GM21367 (cell line): Measurements from ENCODE around the gene SLC48A1.

Source experiments
- ATAC-seq: cut with Tn5 transposase; IDR thresholded peaks from one replicate; pipeline ENCODE4 v1.9.1; 2021; ENCODE audit not compliant: unreplicated experiment

The SLC48A1 gene

GRCh38 chr12:47757840-47758583 lies 15.0 kb upstream of the SLC48A1 start:
- no peak for ATAC-seq

DNA sequence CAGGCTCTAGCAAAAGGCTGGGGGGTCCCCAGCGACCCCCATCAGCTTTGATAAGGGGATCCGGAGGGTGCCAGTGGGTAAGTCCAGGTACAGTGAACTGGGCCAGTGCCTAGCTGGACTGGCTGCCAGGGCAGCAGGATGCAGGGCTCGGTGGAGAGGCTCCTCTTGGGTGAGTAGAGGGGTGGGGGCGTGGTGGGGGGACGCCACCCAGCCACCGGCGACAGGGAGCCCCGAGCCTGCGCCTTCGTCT lies 14.5 kb upstream of the SLC48A1 start:
- ATAC-seq: no peak

DNA sequence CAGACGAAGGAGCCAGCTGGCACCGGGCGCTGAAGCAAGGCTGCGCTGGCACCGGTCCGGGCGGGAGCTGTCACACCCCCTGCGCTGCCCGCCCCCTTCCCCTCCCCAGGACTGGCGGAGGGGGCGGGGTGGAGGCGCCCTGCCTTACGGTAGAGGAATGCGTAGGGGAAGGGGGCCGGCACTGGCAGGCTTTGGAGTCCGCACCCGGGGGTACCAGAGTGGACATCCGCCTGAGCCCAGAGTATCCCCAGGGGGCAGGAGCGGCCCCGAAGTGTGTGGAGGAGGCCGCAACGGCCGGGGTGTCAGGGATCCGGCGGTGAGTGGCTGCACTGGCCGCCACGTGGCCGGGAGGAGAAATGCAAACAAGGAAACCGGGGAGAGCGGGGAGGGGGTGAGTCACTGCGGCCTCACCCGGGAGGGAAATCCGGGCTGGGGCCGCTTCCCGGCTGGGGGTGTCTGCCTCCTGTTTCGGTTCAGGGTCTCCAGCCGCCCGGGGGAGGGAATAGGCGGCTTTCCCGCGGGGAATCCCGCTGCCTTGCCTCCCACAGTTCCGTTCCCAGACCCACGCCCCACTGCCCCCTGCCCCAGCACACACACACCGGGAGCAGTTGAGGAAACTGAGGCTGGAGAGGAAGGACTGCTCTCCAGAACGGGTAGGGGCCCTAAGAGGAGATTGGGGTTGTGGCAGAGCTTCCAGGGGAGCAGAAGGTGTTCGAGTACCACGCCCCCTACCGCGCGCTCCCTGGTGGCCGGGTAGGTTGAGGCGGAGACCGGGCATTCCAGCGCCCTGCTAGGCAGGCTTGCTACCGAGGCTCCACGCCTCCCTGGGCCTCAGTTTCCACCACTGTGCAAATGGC lies 14.0 kb upstream of the SLC48A1 start, which contains the start of gene RAPGEF3:
Gene RAPGEF3, minus strand, starts transcription at position 47 of the 857 bp plus-strand sequence. CDS start 324 bp downstream, outside the sequence.
- no peak for ATAC-seq

DNA sequence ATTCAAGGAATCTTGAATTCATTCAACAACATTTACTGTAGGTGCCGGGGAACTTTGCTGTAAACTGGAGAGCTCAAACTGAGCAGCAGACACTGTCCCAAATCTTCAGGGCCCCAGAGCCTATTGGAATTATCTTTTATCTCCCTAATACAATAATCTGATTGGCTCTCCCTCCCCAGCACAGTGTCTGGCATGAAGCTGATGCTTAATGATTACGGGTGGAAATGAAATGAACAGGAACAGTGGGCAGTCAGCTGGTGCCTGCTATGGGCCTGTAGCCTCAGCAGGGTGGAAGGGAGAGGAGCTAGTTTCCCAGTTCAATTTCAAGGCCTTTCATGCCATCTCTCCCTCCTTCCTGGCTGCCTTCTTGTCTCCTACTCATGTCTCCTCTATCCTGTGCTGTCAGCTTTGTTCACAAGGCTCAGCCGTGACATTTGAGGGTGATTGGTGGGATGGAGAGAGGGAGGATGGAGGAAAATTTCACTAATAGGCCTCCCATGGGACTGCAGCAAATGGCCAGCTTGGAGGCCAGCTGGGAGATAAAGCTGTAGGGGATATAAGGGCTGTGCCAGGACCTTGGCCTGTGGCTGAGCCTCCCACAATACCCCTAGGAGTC lies 10.1 kb upstream of the SLC48A1 start:
- ATAC-seq: no peak

- no peak for ATAC-seq
These were observed 9.3 kb upstream of the SLC48A1 start for GRCh38 chr12:47763481-47764346.

DNA sequence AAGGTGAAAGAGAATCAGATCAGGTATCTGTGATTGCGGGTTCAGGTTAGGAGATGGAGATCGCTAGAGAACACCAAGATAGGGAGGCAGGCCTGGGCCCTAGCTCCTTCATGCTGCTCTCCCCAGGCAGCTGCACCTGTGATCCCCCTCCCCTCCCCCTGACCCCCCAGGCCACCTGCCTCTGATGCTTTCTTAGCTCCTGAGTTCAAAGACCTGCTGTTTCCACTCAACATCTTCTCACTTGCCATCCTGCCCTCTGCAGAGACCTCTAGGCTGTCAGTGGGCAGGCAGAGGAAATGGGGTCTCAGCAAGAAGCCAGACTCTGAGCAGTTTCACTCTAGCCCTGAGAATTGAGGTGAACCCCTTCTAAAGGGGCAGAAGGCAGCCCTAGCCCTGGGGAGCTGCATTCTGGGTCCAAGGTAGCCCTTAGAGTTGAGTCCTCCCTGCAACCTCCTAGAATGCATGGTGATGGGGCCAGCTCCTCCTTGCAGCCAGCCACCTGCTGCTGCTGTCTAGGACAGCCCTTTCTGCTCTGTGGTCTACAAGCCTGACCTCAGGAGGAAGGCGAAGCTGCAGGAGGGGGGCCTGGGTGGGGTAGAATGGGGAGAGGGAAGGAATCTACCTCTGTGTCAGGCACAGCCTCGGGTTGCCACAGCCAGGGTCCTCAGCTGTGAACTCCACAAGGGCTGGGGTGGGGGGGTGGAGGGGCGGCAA lies 6.4 kb upstream of the SLC48A1 start:
- no peak for ATAC-seq

- ATAC-seq: no peak
These were observed 5.8 kb upstream of the SLC48A1 start for GRCh38 chr12:47767216-47767724.

DNA sequence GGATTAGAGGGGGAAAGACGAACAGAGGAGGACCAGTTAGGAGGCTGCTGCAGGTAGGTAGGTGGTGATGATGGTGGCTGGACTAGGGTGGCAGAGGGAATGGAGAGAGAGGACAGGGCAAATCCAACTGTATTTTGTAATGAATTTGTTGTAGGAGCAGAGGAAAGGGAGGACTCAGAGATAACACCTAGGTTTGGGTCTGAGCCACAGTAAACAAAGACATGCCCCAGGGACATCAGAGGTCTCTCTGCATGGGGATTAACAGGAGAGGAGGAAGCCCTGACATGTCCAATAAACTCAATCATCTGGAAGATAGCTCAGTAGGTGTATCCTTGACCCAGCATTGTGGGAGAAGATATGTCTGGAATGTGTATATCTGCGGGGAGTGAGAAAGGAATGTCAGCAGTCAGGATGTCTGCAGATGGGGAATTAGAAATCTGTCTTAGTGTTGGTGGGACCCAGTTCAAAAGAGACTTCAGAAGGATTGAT lies 4.7 kb upstream of the SLC48A1 start:
- no peak for ATAC-seq

DNA sequence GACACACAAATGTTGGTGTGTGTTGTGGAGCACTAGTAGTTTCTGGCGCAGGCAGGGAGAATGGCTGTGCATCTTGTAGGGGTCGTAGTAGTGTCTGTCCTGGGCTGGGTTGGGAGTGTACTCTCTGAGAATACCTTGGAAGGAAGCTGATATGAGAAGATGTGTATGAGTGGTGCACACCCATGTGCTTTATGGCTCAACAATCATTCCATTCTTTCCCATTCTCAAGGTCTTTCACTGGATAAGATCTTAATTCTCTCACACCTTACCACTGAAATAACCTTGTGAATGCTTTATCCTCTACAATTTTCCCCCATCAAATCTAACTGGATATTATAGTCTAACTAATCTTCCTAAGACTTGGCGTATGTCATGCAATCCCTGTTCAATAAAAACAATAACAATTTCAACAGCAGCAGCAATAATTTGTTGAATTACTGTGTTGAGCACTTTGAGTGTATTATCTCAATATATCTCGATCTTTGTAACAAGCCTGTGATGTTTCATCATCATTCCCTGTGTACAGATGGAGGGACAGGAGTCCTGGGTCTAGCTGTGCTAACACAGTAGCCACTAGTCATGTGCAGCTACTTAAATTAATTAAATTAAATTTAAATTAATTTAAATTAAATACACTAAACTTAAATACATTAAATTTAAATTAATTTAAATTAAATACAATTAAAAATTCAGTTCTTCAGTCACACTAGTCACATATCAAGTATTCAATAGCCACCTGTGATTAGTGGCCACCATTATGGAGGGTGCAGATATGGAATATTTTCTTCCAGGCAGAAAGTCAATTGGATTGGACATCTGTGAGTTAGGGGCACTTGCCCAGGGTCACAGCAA lies 3.6 kb upstream of the SLC48A1 start:
- ATAC-seq: no peak

GRCh38 chr12:47770086-47770726 lies 2.8 kb upstream of the SLC48A1 start:
- no peak for ATAC-seq

GRCh38 chr12:47771304-47771703 lies 1.7 kb upstream of the SLC48A1 start:
- no peak for ATAC-seq

DNA sequence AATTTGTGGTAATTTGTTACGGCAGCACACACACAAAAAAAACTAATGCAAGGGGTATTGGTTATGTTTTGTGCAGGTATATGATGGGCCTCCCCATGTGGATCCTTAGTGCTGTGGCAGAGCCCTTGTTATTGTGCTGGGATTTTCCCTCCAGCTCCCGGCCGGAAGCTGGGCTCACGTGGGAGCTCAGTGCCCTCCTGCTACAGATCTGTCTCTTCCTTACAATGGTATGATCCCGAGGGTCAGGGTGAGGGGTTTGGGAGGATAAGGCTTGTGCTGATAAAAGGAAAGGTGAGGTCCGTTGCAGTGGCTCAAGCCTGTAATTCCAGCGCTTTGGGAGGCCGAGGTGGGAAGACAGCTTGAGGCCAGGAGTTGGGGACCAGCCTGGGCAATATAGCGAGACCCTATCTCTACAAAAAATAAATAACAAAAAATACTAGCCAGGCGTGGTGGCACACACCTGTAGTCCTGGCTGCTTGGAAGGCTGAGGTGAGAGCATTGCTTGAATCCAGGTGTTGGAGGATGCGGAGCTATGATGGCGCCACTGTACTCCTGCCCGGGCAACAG lies 861 bp upstream of the SLC48A1 start:
- ATAC-seq: no peak

DNA sequence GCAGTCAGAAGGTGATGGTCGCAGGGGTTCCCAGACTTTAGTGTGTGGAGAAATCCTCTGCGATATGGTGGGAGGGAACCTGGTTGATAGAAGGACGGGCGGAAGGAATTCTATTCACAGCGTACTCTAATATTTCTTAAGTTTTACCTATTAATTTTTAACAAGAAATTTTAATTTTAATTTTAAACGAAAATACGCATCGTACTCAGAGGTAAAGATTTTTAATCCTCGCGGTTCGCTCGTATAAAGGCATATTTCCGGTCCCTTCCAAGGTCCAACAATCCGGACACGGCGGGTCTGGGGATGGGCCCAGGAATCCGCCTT lies 338 bp upstream of the SLC48A1 start:
- ATAC-seq: no peak

DNA sequence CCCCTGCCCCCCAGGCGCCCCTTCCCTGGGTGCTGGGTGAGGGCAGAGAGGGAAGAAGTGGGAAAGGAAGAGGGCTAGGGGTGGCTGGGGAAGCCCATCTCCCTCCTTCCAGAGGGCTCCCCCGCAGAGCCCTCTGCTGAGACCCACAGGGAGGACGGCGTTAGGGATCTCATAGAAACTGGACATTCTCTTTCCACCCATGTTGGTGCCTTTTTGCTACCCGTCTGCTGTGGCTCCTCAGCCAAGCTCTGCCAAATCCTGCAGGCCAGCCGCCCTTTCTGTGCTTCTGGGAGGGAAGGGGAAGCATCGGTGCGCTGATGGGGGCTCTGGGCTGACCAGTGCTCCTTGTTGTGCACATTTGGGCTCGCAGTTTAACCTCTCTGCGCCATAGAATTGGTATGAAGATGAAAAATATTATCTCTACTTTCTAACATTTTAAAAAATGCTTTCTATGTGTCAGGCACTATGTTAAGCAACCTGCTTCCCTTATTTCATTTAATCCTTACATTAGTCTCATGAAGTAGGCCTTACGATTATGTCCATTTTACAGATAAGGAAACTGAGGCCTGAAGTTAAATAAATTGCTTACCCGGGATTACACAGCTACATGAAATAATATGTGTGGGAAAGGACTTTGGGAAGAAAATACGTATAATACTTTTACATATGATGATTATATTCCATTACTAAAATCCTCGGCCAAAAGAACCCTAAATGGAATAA lies 981 bp downstream of the SLC48A1 start:
- ATAC-seq: no peak

GRCh38 chr12:47774663-47775062 lies 1.6 kb downstream of the SLC48A1 start:
- no peak for ATAC-seq

- ATAC-seq: no peak
These were observed 2.3 kb downstream of the SLC48A1 start for GRCh38 chr12:47775100-47775911.
